Fibroblast of the aortic adventitia (primary cell): Measurements from ENCODE around the gene TMPRSS7. TPM values are rescaled to one million over a fixed set of nuclear protein-coding genes. Genes with fewer than 3 reads are reported as not detected.

Experiments
- DNase-seq: peaks from one replicate; pipeline ENCODE4 v3.0.0-alpha.2; 2010; ENCODE audit warnings: low read depth
- H3K4me3 ChIP-seq: 2 replicates; pipeline ENCODE4 v1.5.1; 2011; ENCODE audit warnings: low read depth, mild to moderate bottlenecking, control low read depth, low read length, moderate library complexity
- total RNA-seq: library from RNA; depleted of rRNA; stranded (reverse); fragments of >200 nt; gene quantifications from 2 replicates; pipeline ENCODE4 v1.2.3, GENCODE V29; 2012; ENCODE audit warnings: low replicate concordance
- TF ChIP-seq, protein P1 (sequence below): IDR thresholded peaks from 2 replicates; pipeline ENCODE4 v1.5.1; 2011; ENCODE audit warnings: mild to moderate bottlenecking, low read length, control low read depth, inconsistent platforms; ENCODE audit not compliant: insufficient read depth

TMPRSS7 gene
- total RNA-seq, 1 donor: not detected

DNA sequence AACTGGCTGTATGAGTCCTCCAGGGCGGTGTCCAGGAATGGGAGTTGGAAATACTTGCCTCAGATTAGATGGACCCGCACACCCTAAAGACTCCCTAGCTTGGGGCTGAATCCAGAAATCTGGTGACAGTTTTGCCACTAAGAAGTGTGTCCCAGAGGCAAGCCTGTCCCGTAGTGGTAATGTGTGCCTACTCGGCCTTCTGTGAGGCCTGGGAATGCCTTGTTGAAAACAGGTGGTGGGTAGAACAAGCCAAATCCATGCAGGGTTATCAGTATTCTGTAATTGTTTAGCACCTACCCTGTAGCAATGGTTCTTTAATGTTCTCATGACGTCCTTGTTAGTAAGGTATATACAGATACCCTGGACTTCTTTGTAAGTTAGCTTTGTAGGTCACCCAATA, 53.2 kb downstream of the TMPRSS7 start:
- TF ChIP-seq, protein P1, sequence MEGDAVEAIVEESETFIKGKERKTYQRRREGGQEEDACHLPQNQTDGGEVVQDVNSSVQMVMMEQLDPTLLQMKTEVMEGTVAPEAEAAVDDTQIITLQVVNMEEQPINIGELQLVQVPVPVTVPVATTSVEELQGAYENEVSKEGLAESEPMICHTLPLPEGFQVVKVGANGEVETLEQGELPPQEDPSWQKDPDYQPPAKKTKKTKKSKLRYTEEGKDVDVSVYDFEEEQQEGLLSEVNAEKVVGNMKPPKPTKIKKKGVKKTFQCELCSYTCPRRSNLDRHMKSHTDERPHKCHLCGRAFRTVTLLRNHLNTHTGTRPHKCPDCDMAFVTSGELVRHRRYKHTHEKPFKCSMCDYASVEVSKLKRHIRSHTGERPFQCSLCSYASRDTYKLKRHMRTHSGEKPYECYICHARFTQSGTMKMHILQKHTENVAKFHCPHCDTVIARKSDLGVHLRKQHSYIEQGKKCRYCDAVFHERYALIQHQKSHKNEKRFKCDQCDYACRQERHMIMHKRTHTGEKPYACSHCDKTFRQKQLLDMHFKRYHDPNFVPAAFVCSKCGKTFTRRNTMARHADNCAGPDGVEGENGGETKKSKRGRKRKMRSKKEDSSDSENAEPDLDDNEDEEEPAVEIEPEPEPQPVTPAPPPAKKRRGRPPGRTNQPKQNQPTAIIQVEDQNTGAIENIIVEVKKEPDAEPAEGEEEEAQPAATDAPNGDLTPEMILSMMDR: no peak
- peak overlapping the region; percentile 82 for H3K4me3 ChIP-seq
- DNase-seq: no peak

DNA sequence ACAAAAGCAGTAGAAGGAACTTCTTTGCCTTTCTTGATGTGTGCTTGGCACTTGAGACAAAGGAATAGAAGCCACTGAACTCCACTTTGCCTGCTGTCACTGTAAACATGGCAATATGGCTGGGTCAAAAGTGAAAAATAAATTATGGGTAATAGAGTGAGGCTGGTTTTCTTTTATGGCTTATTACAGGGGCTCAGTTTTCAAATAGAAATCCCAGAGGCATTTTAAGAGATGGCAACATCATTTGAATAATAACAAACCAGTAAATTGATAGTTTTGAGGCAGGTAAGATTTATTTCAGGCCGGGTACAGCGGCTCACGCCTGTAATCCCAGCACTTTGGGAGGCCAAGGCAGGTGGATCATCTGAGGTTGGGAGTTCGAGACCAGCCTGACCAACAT, 54.4 kb downstream of the TMPRSS7 start:
- TF ChIP-seq, protein P1: no peak
- no peak overlapping the region for H3K4me3 ChIP-seq

DNA sequence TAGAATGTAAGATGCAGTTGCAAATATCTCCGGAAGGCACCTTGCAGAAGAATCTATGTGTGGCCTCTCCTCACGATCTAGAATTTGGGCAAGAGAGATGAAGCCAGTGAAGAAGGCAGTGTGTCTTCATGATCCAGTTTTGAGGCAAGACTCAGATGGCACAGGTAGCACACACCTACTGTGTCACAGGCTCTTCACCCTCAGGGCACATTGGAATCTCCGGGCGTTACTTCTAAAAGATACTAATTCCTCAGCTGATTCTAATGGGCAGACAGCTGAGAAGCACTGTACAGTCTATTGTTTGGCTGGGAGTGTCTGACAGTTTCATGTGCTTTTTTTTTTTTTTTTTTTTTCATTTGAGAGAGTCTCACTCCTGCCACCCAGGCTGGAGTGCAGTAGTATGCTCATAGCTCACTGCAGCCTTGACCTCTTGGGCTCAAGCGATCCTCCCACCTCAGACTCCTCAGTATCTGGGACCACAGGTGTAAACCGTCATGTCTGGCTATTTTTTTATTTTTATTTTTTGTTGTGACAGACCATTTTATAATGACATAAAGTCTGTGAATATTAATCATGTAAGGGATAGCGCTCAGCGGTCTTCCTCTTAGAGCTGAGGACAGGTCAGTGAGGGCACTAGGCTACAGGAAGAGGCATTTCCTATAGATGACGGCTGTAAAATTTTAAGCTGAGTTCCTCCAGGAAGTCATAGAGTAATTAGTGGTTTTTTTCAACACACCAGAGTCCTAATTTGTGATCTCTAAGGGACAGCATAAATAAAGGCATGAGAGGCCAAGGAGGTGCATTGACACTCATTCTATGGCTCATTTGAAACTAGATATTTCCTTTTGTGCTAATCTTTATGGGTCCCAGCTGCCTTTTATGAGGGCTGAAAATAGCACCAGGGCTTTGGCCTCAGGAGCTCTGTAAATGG, 55.7 kb downstream of the TMPRSS7 start:
- H3K4me3 ChIP-seq: no peak overlapping the region
- TF ChIP-seq, protein P1: no peak
- DNase-seq: no peak

More for the DNA sequence above, 54.4 kb downstream of the TMPRSS7 start:
- DNase-seq: no peak

DNA sequence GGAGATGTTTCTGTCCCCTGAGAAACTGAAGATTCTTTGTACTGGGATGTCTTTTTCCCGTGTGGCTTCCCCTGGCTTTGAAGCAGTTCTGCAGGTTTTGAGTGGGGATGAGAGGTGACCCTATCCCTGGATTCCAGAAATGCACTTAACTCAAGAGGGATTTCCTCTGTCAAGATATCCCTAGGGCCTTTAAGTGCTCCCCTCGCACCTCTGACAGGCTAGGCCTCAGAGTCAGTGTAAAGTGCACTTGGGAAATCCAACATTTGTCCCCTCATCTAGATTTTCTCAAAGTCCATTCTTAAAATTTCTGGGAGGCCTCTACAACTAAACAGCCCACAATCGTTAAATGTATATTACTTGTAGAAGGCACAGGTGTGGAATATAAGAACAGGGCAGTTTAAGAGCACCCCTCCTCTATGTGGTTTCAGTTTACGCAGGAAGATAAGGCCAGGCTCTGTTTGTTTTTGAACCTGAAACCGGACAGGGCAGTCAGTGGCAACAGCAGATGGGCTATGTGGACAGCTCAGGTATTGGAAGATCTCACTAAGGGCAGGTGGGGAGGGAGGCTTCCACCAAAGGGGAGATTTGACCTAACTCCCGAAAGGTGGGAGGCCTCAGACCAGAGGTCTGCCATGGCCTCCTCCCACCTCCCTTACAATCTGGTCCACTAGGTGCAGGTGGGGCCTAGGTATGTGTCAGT, 56.5 kb downstream of the TMPRSS7 start:
- H3K4me3 ChIP-seq: no peak overlapping the region
- TF ChIP-seq, protein P1: no peak

DNA sequence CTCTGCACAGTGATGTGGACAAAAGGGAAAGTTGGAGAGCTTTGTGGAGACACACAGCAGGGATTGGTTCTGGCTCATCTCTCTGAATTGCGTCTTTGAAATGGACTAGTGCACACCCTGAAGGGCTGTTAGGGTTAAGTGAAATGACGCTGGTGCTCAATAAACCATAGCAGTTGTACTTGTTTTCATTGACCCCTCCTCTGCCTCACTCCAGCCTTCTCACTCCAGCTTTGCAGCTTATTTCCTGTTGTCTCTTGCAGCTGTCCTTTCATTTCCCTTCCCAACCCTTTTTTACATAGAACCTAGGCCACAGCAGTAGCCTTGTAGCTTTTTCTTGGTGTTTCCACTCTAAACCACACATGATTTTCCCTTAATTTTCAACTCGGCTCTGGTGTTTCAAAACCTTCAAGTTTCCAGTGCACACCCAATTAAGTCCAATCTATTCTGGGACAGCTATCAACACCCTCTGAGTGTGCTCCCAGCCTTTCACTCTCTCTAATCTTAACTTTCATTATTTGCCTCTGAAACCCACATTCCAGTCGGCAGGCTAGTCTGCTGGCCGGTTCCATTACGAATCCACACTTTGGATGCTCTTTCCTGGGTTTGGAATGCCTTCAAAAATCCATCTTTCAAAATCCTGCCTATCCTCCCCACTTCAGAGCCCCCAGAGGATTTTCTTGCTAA, 58.1 kb downstream of the TMPRSS7 start:
- peak overlapping the region; percentile 6 for H3K4me3 ChIP-seq
- DNase-seq: peak; percentile 85
- TF ChIP-seq, protein P1: no peak

More for the DNA sequence above, 56.5 kb downstream of the TMPRSS7 start:
- DNase-seq: no peak

DNA sequence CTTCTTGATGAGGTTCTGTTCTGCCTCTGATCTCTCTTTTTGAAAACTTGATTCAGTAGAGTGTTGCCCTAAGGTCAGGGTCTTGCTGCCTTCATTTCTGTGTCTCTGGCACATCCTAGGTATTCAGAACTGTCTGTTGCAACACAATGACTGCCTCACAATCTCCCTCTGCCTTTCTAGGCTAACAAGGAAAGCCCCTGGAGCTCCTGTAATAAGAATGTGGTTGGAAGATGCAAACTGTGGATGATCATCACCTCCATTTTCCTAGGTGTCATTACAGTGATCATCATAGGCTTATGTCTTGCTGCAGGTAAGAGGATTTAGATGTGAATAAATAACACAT, 58.6 kb downstream of the TMPRSS7 start:
- TF ChIP-seq, protein P1: no peak
- no peak for DNase-seq
- no peak overlapping the region for H3K4me3 ChIP-seq
